Measurements from ENCODE around the gene TIMM50.
A peak's percentile ranks its signal among the peaks of the same experiment; 100 is the strongest.
"Not testable (repeated sequence)": the region's sequence is repeated elsewhere in the genome, so short reads cannot be mapped to it uniquely, and the experiment has no call there.

TIMM50 gene

GRCh38 chr19:39480337-39481228, at the start of gene TIMM50:
Gene TIMM50, plus strand, starts transcription at chr19:39480838. Its CDS starts 16 bp downstream, at chr19:39480854.
- peak; percentile 95 for DNase-seq

- DNase-seq = no peak
Observed at GRCh38 chr19:39432677-39433025, 48.0 kb upstream of the TIMM50 start.

DNA sequence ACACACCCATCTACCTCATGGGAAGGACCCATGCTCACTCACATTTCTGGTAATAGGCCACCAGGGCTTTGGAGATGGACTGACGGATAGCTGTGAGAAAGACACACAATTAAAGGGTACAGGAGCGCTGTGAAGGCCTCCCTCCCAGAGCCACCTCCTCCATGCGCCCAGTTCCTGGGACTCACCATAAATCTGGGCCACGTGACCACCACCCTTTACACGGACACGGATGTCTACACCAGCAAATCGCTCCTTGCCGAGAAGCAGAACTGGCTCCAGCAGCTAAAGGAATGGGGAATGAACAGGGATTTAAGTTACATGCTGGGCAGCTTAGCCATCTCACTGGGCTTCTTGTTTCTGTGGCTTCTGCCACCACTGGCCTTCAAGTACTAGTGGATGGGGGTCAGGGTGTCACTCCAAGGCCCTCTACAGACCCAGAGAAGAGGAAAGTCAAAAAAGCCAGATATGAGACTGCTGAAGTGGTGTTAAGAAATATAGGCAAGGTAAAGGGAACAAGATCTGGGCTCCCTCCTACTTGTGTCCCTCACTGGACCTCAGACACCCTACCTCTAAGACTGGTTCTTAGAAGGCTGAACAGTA, 47.1 kb upstream of the TIMM50 start:
- DNase-seq = no peak

- DNase-seq = no peak
Observed at GRCh38 chr19:39434123-39435076, 46.2 kb upstream of the TIMM50 start.

DNA sequence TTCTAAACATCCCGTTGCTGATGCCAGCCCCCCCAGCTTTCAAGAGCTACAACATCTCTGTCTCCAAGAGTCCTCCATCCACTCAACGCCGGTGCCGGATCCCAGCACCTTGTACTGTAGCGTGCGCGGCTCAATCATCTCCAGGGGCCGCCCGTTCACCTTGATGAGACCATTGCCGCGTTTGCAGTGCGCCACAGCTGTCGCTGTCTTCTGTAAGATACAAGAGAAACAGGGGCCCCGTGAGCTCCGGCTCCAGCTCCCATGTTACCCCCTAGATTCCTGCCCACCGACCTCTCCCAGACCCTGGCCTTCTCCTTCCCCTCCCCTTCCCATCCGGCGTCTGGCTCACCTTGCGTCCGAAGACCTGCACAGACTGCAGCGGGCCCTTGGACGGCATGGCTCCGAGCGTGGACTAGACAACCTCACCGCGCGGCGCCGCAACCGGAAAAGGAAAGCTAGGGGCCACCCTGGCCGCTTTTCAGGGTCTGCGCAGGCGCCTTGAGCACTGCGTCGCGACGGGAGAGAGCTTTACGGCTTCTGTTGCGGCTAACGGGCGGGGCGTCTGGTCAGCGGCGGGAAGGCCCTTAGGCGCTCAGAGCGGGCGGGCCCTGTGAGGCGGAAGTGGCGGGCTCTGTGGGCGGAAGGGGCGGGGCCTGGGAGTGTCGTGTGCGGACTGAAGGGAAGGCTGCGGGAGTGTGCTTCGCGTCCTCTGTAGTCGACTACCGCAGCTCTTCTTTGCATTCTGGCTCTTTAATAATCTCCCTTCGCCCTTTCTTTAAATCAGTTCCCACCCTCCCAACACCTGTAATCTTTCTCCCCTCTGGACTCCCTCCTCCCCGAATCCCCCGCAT, 44.9 kb upstream of the TIMM50 start, which contains the start of gene RPS16:
Gene RPS16 (minus strand): TSS at position 451 of the 851 bp plus-strand sequence. CDS start 54 bp downstream, at position 397.
- DNase-seq = peak; percentile 99

GRCh38 chr19:39436350-39436716, 44.3 kb upstream of the TIMM50 start:
- no peak for DNase-seq

GRCh38 chr19:39438270-39438934, 42.2 kb upstream of the TIMM50 start:
- no peak for DNase-seq

- DNase-seq = no peak
Observed at GRCh38 chr19:39444598-39445195, 35.9 kb upstream of the TIMM50 start.

GRCh38 chr19:39445196-39446111, 35.2 kb upstream of the TIMM50 start, which contains the start of gene SUPT5H:
Gene SUPT5H, plus strand, starts transcription at chr19:39445582. Its CDS starts 309 bp downstream, at chr19:39445891.
- DNase-seq = peak; percentile 93

- DNase-seq = no peak
Observed at GRCh38 chr19:39446365-39447084, 34.1 kb upstream of the TIMM50 start.

GRCh38 chr19:39448271-39448670, 32.4 kb upstream of the TIMM50 start:
- DNase-seq = no peak

- DNase-seq = no peak
Observed at GRCh38 chr19:39449116-39449797, 31.4 kb upstream of the TIMM50 start.

- DNase-seq = not testable (repeated sequence)
Observed at GRCh38 chr19:39451257-39451656, 29.4 kb upstream of the TIMM50 start.

DNA sequence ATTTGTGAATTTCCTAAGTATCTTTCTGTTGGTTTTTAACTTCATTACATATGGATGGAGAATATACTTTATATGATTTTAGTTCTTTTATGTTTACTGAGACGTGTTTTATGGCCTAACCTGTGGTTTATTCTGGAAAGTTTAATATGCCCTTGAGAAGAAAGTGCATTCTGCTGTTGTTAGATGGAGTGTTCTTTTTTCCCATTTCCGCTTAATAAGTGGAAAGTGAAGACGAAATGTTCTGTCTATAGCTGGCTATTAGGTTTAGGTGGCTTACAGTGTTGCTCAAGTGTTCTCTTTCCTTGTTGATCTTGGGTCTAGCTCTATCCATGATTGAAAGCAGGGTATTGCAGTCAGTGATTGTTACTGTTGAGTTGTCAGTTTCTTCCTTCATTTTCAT, 17.2 kb upstream of the TIMM50 start:
- DNase-seq = no peak

GRCh38 chr19:39465956-39466747, 14.5 kb upstream of the TIMM50 start:
- no peak for DNase-seq

DNA sequence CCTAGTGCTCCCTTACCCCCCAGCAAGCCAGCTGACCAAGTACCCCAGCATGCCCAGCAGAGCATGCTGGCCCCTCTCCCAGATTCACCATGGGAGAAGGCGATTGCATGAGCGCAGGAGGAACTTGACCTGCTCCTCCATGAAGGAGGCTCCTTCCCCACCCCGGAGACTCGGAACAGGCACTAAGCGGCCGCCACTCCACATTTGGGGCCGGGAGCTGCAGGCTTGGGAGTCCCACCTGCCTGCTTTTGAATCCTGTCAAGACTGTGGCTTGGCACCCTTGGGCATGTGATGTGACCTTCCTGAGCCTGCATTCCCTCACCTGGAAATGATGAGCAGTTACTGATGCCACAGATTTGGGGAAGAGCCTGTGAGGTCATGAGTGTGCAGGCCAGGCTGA, 12.7 kb upstream of the TIMM50 start:
- DNase-seq = no peak

GRCh38 chr19:39469036-39469435, 11.6 kb upstream of the TIMM50 start:
- no peak for DNase-seq

DNA sequence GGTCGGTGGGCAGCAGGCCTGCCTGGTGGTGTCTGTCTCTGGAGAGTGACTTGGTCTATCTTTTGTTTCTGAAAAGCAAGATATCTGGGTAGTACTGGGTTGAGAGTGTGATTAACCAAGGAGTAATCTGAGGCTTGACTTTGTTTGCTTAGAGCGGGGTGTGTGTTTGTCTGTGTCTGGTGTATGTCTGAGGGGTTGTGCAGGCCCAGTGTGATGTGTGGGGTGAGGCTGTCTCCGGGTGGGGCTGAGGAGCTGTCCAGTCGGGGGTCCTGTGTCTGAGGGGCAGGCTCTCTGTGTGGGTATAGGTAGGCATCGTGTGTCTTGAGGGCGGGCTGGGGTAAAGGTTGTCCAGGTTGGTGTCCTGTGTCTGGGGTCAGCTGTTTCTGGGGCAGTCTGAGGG, 11.1 kb upstream of the TIMM50 start:
- DNase-seq = no peak
